Right lobe of liver (tissue), 4 donors: ENCODE results near the gene CLEC16A.

ENCODE experiments used
- POLR2A ChIP-seq: fragments of 450-650 bp; IDR thresholded peaks from one replicate; pipeline ENCODE4 v1.6.1; 2017; ENCODE audit warnings: antibody characterized with exemption, mild to moderate bottlenecking
- TF ChIP-seq, protein P1 (sequence below), 4 donors: fragments of 200-600 bp in 3 of 4; fragments of 450-650 bp in 1 of 4; IDR thresholded peaks; one replicate each; pipeline versions ENCODE4 v1.5.1 to v1.8.0; 2016 to 2022; ENCODE audit warnings: antibody characterized with exemption in 4 of 4, mild to moderate bottlenecking in 2 of 4
- donor health status: DM: no; HTN: no; CAD: no.
- donor health status: DM: no; HTN: no; CAD: no.
- donor health status: DM: no; HTN: yes; CAD: no.

DNA sequence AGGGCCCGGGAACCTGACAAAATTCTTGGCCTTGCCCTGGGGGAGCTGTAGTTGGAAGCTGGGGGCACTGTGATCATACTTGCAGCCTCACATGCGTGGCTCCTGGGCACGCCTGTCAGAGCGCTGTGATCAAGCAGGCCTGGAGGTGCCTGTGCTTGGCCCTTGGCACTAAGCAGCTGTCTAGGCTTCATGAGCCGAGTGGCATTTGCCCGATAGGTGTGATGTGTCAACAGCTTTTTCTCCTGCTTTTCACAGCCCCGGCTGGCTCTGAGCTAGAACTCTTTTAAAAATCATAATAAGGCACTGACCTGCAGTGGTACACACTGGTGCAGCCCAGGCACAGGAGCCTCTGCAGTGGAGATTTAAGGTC lies 197.9 kb downstream of the CLEC16A start:
- TF ChIP-seq, protein P1, sequence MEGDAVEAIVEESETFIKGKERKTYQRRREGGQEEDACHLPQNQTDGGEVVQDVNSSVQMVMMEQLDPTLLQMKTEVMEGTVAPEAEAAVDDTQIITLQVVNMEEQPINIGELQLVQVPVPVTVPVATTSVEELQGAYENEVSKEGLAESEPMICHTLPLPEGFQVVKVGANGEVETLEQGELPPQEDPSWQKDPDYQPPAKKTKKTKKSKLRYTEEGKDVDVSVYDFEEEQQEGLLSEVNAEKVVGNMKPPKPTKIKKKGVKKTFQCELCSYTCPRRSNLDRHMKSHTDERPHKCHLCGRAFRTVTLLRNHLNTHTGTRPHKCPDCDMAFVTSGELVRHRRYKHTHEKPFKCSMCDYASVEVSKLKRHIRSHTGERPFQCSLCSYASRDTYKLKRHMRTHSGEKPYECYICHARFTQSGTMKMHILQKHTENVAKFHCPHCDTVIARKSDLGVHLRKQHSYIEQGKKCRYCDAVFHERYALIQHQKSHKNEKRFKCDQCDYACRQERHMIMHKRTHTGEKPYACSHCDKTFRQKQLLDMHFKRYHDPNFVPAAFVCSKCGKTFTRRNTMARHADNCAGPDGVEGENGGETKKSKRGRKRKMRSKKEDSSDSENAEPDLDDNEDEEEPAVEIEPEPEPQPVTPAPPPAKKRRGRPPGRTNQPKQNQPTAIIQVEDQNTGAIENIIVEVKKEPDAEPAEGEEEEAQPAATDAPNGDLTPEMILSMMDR (IDR thresholded peaks at IDR 0.05): no peak
- no peak for TF ChIP-seq POLR2A
